Dedifferentiated amniotic fluid mesenchymal stem cell (primary cell): Measurements from ENCODE around the gene OPN1MW.
"Not testable (repeated sequence)": the region's sequence is repeated elsewhere in the genome, so short reads cannot be mapped to it uniquely, and the experiment has no call there.

Experiments
- DNase-seq: peaks from one replicate; pipeline ENCODE4 v3.0.0-alpha.2; 2016; ENCODE audit errors: extremely low spot score

Gene OPN1MW

GRCh38 chrX:154209670-154210418 lies 27.4 kb downstream of the OPN1MW start:
- not testable (repeated sequence) for DNase-seq

DNA sequence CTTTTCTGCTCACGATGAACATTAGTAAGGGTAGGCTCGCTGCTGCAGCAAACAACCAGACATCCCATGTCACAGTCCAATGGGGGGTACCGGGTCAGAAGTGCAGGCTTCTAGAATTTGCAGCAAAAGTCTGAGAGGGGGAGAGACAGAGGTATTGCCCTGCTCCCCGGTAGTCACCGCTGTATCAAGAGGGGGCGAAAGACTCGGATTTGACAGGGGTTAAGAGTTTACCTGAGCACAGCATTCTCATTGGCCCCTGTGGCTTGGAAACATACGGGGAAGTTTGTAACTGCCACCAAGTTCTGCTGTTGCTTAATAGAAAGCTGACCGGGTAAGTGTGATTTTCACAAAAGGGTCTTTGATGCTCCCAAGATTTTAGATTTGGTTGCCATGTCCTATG lies 28.7 kb downstream of the OPN1MW start:
- DNase-seq, result not testable (repeated sequence)

GRCh38 chrX:154211499-154211898 lies 29.1 kb downstream of the OPN1MW start:
- DNase-seq, result not testable (repeated sequence)

- not testable (repeated sequence) for DNase-seq
These were observed 37.1 kb downstream of the OPN1MW start, which contains the start of gene OPN1MW2 for GRCh38 chrX:154219456-154219855. TSS of gene OPN1MW2 (plus strand) at chrX:154219756. CDS start at chrX:154219816, 60 bp downstream.

- not testable (repeated sequence) for DNase-seq
These were observed 42.9 kb downstream of the OPN1MW start for GRCh38 chrX:154225292-154225691.

- DNase-seq, result not testable (repeated sequence)
These were observed 44.3 kb downstream of the OPN1MW start for GRCh38 chrX:154226706-154227105.

DNA sequence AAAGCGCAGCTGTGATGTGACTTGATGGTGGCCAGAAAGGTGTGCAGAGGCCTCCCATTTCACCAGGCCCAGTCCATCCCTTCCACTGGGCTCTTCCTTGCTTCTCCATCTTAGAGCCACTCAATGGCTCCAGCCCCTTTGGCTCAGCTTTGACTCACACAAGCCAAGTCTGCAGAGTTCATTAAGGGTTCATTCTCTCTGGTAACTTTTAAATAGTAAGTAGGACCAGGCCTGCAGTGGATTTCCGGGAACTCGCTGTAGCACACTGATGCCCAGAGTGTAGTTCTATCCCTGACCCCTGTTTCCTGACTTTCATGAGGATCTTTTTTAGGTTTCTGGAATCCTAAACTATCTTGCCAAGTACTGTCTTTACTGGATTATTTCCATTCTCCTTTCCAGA lies 49.0 kb downstream of the OPN1MW start:
- DNase-seq, result not testable (repeated sequence)

DNA sequence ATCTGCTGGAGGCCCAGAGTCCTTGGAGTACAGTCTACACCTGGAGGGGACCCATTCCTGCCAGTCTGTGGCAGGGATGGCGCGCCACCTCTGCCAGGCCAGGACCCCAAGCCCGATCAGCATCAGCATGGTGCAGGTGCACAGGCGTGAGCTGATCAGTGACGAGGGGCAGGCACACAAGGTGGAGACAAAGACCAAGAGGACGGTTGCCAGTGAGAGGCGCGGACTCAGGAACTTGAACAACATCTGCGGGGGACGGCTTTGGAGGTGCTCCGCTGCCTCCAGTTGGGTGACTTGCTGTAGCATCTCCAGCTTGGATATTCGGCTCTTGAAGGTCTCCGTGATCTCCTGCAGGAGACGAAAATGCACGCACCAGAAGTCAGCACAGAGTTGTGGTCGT lies 51.2 kb downstream of the OPN1MW start:
- DNase-seq, result not testable (repeated sequence)

GRCh38 chrX:154238939-154239559 lies 56.7 kb downstream of the OPN1MW start:
- DNase-seq, result not testable (repeated sequence)

DNA sequence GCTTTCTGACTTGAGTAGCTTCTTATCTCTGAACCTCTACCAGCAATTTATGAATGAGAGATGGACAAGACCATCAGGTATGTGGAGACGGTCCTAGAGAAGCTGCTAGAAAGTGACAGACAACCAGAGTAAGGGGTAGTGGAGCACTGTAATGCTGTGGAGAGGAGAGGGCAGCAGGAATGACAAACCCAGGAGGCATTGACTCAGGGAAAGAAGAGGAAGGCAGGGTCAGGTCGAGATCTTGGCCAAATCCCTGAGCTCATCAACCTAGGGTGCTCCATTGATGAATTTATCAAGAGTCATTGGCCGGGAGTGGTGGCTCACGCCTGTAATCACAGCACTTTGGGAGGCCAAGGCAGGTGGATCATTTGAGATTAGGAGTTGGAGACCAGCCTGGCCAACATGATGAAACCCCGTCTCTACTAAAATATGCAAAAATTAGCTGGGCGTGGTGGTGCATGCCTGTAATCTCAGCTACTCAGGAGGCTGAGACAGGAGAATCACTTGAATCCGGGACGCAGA lies 57.6 kb downstream of the OPN1MW start:
- DNase-seq, result not testable (repeated sequence)
